ENCODE measurements around the gene TRIM49.
"Not testable (repeated sequence)": the region's sequence is repeated elsewhere in the genome, so short reads cannot be mapped to it uniquely, and the experiment has no call there.

The TRIM49 gene, protein sequence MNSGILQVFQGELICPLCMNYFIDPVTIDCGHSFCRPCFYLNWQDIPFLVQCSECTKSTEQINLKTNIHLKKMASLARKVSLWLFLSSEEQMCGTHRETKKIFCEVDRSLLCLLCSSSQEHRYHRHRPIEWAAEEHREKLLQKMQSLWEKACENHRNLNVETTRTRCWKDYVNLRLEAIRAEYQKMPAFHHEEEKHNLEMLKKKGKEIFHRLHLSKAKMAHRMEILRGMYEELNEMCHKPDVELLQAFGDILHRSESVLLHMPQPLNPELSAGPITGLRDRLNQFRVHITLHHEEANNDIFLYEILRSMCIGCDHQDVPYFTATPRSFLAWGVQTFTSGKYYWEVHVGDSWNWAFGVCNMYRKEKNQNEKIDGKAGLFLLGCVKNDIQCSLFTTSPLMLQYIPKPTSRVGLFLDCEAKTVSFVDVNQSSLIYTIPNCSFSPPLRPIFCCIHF

DNA sequence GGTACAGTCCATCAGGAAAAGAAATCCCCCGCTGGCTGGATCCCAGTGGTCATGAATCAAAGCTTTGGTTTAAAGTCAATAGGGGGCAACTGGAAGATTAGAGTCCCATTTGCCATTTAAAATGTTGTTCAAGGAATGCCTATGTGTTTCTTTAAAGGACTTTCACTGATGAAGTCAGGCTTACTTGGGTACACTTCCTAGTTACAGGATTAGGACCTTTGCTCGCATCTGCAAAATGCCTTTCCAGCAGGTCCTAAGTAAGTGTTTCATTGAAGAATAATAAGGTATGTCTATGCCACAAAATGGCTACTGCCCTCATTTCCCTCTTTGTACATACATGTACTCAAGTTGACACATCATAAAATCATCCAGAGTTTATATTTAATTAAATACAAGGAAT is at the start of gene TRIM49:
TSS of gene TRIM49 (minus strand) at position 101 of the 400 bp plus-strand sequence. CDS start 4,106 bp downstream, outside the sequence.
- not testable (repeated sequence) for DNase-seq

DNA sequence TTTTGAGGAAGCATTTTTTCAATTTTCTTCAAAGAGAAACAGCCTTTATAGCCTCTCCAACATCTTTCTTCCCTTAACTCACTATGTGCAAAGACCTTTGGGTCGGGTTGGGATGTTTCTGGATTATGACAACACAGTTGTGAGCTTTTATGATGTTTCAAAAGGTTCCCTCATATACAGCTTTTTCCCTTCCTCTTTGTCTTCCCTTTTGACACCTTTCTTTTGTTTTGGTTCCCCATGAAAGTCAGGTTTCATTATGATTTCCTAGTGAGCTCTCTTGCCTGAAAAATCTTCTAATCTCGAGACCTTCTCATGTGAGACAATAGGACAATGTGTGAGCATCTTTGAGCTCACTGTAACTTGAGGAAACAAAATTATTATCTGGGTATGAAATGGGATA is 18.3 kb upstream of the TRIM49 start:
- DNase-seq, result not testable (repeated sequence)

DNA sequence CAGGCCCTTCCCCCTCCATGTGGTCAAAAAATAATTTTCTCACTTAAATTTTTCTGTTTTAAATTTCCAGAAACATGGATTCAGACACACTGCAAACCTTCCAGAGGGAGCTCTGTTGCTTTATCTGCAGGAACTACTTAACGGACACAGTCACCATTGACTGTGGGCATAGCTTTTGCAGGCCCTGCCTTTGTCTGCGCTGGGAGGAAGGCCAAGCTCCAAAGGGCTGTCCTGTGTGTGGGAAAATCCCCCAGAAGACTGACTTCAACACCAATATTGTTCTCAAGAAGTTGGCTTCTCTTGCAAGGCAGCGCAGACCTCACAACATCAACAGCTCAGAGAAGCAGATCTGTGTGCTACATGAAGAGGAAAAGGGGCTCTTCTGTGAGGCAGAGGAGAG is 11.6 kb upstream of the TRIM49 start:
- DNase-seq, result not testable (repeated sequence)

DNA sequence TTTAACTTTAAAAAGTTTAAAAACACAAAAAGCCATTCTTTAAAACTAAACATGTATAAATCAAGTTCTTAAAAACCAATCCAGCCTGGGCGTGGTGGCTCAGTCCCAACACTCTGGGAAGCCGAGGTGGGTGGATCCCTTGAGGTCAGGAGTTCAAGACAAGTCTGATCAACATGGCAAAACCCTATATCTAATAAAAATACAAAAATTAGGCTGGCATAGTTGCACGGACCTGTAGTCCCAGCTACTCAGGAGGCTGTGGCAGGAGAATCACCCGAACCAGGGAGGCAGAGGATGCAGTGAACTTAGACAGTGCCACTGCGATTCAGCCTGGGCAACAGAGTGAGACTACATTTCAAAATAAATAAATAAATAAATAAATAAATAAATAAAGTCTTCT is 5.2 kb upstream of the TRIM49 start:
- DNase-seq, result not testable (repeated sequence)

DNA sequence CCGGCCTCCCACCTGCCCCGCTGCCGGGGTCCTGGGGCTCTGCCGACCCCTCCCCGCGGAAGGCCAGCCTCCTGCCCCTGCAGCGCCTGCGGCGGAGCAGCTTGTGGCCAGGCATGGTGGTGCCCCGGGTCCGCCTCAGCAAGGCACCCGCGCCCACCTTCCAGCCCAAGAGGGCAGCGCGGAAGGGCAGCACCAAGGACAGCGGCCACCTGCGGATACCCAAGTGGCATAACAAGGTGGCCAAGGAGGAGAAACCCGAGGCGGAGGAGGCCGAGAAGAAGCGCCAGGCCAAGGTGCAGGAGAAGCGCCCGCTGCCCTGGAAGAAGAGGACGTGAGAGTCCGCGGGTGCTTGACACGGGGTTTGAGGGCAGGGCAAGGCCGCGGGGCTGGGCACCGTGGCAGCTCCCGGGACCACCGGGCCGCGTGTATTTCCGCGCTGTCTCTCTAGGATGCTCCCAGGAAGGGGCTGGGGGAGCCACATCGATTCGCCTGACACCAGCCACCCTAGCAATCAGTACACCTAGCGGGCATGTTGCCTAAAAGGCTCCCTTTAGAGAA is 20.8 kb downstream of the TRIM49 start:
- DNase-seq, result not testable (repeated sequence)

DNA sequence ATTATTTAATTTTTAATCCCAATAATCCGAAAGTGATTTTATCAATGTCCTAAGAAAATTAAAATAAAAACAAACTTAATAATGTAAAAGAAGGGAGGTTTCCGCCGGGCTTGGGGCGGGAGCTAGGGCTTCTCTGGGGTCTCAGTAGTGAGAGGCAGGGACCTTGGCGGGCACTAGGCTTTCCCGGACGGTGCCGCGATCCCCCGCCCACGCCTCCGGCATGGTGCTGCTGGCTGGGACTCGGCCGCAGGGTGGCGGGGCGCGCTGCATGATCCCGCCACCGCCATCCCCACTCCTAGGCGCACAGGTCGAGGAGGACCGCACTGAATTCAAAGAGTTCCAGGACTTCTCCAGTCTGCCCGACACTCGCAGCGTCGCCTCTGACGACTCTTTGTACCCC is 22.6 kb downstream of the TRIM49 start:
- not testable (repeated sequence) for DNase-seq

DNA sequence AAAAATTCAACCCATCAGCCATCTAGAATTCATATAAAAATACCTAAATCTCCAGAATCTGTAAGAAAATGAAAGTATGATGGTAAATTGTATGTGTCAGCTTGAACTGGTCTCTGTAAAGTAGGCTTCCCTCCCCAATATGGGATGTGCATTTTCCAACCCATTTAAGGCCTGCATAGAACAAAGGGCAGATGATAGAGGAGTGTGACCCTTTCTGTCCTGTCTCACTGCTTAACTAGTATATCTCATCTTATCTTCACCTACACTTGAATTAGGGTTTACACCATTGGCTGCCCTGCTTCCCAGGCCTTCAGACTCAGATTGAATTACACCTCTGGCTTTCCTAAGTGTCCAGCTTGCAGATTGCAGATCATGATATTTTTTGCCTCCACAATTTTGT is 57.6 kb downstream of the TRIM49 start:
- DNase-seq, result not testable (repeated sequence)
